Gastrocnemius medialis (tissue), 4 donors: Measurements from ENCODE around the gene LAMA4. TPM values are rescaled to one million over a fixed set of nuclear protein-coding genes. Genes with fewer than 3 reads are reported as not detected.

ENCODE experiments used
- ATAC-seq, 2 donors: fragments of 150-250 bp; one replicate each; pipeline ENCODE4 v1.9.1; 2016
- DNase-seq, 2 donors: peaks; one replicate each; pipeline ENCODE4 v3.0.0-alpha.2; 2019
- H3K27ac ChIP-seq, 4 donors: fragments of 200-600 bp; sonication (generic); 1 replicate in 1 of 4; 2 replicates in 3 of 4; pipeline ENCODE4 v1.5.1; 2016 to 2018; ENCODE audit warnings: mild to moderate bottlenecking in 2 of 4, moderate library complexity in 1 of 4
- H3K27me3 ChIP-seq, 3 donors: fragments of 200-600 bp; sonication (generic) in 2 of 3; 1 replicate in 1 of 3; 2 replicates in 2 of 3; pipeline versions ENCODE4 v1.5.1 to v1.6.0; 2016 to 2019; ENCODE audit warnings: mild to moderate bottlenecking in 1 of 3, moderate library complexity in 1 of 3
- H3K36me3 ChIP-seq, 2 donors: fragments of 200-600 bp; sonication (generic) in 1 of 2; one replicate each; pipeline ENCODE4 v1.5.1; 2017 to 2018
- H3K4me1 ChIP-seq, 2 donors: fragments of 200-600 bp; sonication (generic) in 1 of 2; one replicate each; pipeline ENCODE4 v1.5.1; 2016 to 2017; ENCODE audit warnings: mild to moderate bottlenecking in 2 of 2
- H3K4me3 ChIP-seq, 4 donors: fragments of 200-600 bp; sonication (generic) in 3 of 4; 1 replicate in 1 of 4; 2 replicates in 3 of 4; pipeline ENCODE4 v1.5.1; 2016 to 2019; ENCODE audit warnings: mild to moderate bottlenecking in 2 of 4
- H3K9me3 ChIP-seq, 3 donors: fragments of 200-600 bp; sonication (generic) in 2 of 3; 1 replicate in 1 of 3; 2 replicates in 2 of 3; pipeline ENCODE4 v1.5.1; 2016 to 2019
- POLR2A ChIP-seq, 2 donors: fragments of 450-650 bp; IDR thresholded peaks; one replicate each; pipeline ENCODE4 v1.6.1; 2017; ENCODE audit warnings: antibody characterized with exemption in 2 of 2, mild to moderate bottlenecking in 2 of 2, moderate library complexity in 2 of 2
- in situ Hi-C, 4 donors: fragments of 200-750 bp; cut with MboI; loops; one replicate each; pipeline versions ENCODE4 v1.15.0 to v1.8.0; 2017; ENCODE audit warnings: low sequenced_read_pairs in 4 of 4
- intact Hi-C: fragments of 100-400 bp; cut with DNase I; formaldehyde crosslinking; loops from one replicate; pipeline ENCODE4 v1.15.1; 2023; ENCODE audit warnings: low total_unique reads
- total RNA-seq, 4 donors: library from RNA; depleted of rRNA; stranded (reverse); fragments of >200 nt; gene quantifications; one replicate each; pipeline versions ENCODE4 v1.1.0 to v1.2.3, GENCODE V29; 2016
- TF ChIP-seq, protein P1 (sequence below), 5 experiments: fragments of 450-650 bp in 3 of 5; fragments of 200-600 bp in 2 of 5; sonication (generic) in 2 of 5; IDR thresholded peaks in 4 of 5; conservative IDR thresholded peaks in 1 of 5; 1 replicate in 4 of 5; 2 replicates in 1 of 5; pipeline ENCODE4 v1.5.1; 2016 to 2019; ENCODE audit warnings: antibody characterized with exemption in 5 of 5, mild to moderate bottlenecking in 3 of 5, moderate library complexity in 3 of 5

LAMA4 gene
- total RNA-seq, 4 donors from 2014 or later = 4.4 to 19.1 (median 7.4) TPM

DNA sequence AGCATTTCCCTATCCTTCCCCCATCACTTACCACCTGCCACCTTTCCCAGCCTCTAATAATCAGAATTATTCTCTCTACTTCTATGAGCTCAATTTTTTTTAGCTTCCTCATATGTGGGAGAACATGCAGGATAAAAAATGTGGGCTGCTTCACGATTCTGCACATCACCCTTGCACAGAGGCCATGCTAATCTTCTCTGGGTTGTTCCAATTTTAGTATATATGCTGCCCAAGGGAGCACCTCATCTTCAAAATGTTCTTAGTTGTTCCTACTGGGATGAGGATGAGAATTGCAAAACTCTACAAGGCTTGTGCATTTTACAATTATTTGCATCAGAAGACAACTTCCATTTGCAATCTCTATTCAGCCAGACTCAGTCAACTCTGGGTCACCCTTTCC, 58.1 kb downstream of the LAMA4 start:
- no peaks in the 10 kb centered on the region for H3K4me1 ChIP-seq
- H3K27ac ChIP-seq = no peak overlapping the region
- no peaks in the 10 kb centered on the region for H3K27me3 ChIP-seq
- H3K9me3 ChIP-seq = no peaks in the 10 kb centered on the region
- in situ Hi-C loops = loop anchor here in 2 of 4 donors (25.0 kb wide), 1 partner anchor 1716 kb away; no protein-coding TSS in a partner anchor
- DNase-seq = no peak
- no peak for TF ChIP-seq POLR2A (IDR thresholded peaks at IDR 0.05)
- TF ChIP-seq, protein P1, sequence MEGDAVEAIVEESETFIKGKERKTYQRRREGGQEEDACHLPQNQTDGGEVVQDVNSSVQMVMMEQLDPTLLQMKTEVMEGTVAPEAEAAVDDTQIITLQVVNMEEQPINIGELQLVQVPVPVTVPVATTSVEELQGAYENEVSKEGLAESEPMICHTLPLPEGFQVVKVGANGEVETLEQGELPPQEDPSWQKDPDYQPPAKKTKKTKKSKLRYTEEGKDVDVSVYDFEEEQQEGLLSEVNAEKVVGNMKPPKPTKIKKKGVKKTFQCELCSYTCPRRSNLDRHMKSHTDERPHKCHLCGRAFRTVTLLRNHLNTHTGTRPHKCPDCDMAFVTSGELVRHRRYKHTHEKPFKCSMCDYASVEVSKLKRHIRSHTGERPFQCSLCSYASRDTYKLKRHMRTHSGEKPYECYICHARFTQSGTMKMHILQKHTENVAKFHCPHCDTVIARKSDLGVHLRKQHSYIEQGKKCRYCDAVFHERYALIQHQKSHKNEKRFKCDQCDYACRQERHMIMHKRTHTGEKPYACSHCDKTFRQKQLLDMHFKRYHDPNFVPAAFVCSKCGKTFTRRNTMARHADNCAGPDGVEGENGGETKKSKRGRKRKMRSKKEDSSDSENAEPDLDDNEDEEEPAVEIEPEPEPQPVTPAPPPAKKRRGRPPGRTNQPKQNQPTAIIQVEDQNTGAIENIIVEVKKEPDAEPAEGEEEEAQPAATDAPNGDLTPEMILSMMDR (IDR thresholded peaks at IDR 0.05 in 4 of 5, conservative IDR thresholded peaks at IDR 0.05 in 1 of 5) = no peak
- intact Hi-C loops = no loop called here
- no peaks in the 10 kb centered on the region for H3K36me3 ChIP-seq
- no peak overlapping the region for H3K4me3 ChIP-seq
- ATAC-seq = no peak

DNA sequence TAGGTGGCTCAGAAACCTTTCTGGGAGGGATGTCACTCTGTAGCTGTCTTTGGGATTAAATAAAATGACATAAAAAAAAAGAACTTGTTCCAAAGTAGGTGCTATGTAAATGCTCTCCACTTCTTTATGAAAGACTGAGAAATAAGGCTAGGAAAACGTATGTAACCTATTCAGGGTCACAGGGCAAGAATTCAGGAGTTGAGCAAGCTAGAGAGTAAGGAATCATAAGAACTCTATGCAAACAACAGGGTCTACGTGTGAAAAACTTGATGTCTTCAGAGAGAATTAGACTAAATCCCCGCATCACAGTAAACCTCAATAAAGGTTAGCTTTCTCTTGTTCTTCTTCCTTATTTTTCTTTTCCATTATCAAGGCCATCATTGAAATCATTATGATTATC, 59.2 kb downstream of the LAMA4 start:
- Histone ChIP-seq H3K4me1 (no peaks in the 10 kb centered on the region), H3K27me3 (no peaks in the 10 kb centered on the region), H3K4me3 (no peak overlapping the region), H3K9me3 (no peaks in the 10 kb centered on the region), H3K27ac (no peak overlapping the region), H3K36me3 (no peaks in the 10 kb centered on the region)
- DNase-seq (no peak), ATAC-seq (no peak)
- in situ Hi-C loops = loop anchor here in 2 of 4 donors (25.0 kb wide), 1 partner anchor 1717 kb away; no protein-coding TSS in a partner anchor
- TF ChIP-seq, protein P1 (IDR thresholded peaks at IDR 0.05 in 4 of 5, conservative IDR thresholded peaks at IDR 0.05 in 1 of 5) = no peak
- no peak for TF ChIP-seq POLR2A (IDR thresholded peaks at IDR 0.05)
- intact Hi-C loops = no loop called here

DNA sequence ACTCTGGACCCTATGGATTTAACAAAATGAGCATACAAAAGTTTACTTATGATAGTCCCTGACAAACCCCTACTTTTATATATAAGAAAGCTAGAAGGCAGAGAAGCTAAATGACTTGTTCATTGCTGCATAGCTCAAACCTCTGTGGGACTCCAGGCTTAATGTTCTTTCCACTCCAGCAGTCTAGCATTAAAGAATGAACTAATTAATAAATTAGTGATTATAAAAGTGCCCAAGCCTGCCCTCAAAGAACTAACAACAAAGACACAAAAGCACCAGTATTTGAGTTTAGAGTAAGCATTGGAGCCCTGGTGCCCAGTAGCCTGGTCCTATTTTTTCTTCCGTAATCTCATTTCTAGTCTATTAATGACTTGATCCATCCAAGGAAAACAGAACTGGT, 59.9 kb downstream of the LAMA4 start:
- no peak for ATAC-seq
- intact Hi-C loops (no loop called here), in situ Hi-C loops (loop anchor here in 2 of 4 donors (25.0 kb wide), 1 partner anchor 1718 kb away; no protein-coding TSS in a partner anchor)

DNA sequence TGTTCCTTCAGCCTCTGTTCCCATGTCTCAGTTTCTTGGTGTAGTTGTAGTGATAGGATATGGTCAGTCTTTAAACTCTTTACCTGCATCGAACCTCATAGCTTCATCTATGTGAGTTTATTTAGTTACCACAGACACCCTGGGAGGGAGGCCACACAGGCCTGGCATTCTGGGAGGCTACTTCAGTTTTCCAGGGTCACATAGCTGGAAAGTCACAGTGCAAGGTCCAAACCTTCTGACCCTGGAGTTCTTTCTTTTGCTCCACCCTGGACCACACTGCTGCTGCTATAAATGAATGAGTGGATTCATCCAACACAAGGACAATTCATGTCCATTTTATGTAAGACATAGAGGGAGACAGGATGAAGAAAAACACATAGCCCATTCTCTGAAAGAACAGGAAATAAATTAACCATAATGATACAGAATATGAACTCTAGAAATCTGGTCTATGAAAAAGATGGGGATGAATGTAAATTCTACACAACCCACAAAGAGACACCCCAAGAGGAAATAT, 60.8 kb downstream of the LAMA4 start:
- DNase-seq = no peak
- no peak overlapping the region for H3K4me3 ChIP-seq
- TF ChIP-seq, protein P1 (IDR thresholded peaks at IDR 0.05 in 4 of 5, conservative IDR thresholded peaks at IDR 0.05 in 1 of 5) = no peak
- no peak for TF ChIP-seq POLR2A (IDR thresholded peaks at IDR 0.05)
- H3K9me3 ChIP-seq = no peaks in the 10 kb centered on the region
- H3K36me3 ChIP-seq = no peaks in the 10 kb centered on the region
- H3K4me1 ChIP-seq = no peaks in the 10 kb centered on the region
- intact Hi-C loops = no loop called here
- no peak for ATAC-seq
- in situ Hi-C loops = loop anchor here in 2 of 4 donors (25.0 kb wide), 1 partner anchor 1719 kb away; no protein-coding TSS in a partner anchor
- H3K27me3 ChIP-seq = no peaks in the 10 kb centered on the region
- H3K27ac ChIP-seq = peak overlapping the region in 1 of 4 donors; percentile 29

More for the DNA sequence above, 59.9 kb downstream of the LAMA4 start:
- Histone ChIP-seq H3K36me3 (no peaks in the 10 kb centered on the region), H3K4me1 (no peaks in the 10 kb centered on the region), H3K27ac (peak overlapping the region in 1 of 4 donors; percentile 29), H3K4me3 (no peak overlapping the region), H3K9me3 (no peaks in the 10 kb centered on the region), H3K27me3 (no peaks in the 10 kb centered on the region)
- TF ChIP-seq, protein P1 (IDR thresholded peaks at IDR 0.05 in 4 of 5, conservative IDR thresholded peaks at IDR 0.05 in 1 of 5) = no peak
- TF ChIP-seq POLR2A (IDR thresholded peaks at IDR 0.05) = no peak
- no peak for DNase-seq
